ENCODE data around the gene ARL3.

DNA sequence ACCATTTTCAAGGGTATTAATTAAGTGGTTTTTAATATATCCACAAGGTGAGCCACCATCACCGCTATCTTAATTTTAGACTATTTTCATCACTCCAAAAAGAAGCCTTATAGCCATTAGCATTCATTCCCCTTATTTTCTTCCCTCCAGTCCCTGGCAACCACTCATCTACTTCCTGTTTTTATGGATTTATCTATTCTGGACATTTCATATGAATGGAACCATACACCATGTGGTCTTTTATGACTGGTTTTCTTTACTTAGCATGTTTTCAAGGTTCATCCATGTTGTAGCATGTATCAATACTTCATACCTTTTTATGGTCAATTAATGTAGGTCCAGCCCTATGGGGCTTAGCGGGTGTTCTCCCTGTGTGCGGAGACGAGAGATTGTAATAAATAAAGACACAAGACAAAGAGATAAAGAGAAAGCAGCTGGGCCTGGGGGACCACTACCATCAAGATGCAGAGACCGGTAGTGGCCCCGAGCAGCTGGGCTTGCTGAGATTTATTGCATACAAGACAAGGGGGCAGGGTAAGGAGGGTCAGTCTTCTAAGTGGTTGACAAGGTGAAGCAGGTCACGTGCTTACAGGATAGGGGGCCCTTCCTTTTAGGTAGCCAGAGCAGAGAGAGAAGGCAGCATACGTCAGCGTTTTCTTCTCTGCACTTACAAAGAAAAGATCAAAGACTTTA, 44.2 kb upstream of the ARL3 start:
- TF ChIP-seq TCF7L2 (IDR thresholded peaks at IDR 0.05; ENCODE audit: low read depth, low read length) (no peak), POLR2AphosphoS5 (IDR thresholded peaks at IDR 0.05; ENCODE audit: low read depth, low read length) (no peak), REST (IDR thresholded peaks at IDR 0.05; ENCODE audit: insufficient read depth in 1 of 2, low read depth in 2 of 2, low read length in 1 of 2) (no peak)
- TF ChIP-seq, protein P1, sequence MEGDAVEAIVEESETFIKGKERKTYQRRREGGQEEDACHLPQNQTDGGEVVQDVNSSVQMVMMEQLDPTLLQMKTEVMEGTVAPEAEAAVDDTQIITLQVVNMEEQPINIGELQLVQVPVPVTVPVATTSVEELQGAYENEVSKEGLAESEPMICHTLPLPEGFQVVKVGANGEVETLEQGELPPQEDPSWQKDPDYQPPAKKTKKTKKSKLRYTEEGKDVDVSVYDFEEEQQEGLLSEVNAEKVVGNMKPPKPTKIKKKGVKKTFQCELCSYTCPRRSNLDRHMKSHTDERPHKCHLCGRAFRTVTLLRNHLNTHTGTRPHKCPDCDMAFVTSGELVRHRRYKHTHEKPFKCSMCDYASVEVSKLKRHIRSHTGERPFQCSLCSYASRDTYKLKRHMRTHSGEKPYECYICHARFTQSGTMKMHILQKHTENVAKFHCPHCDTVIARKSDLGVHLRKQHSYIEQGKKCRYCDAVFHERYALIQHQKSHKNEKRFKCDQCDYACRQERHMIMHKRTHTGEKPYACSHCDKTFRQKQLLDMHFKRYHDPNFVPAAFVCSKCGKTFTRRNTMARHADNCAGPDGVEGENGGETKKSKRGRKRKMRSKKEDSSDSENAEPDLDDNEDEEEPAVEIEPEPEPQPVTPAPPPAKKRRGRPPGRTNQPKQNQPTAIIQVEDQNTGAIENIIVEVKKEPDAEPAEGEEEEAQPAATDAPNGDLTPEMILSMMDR (IDR thresholded peaks at IDR 0.05): no peak
